ENCODE measurements around the gene XXYLT1. TPM values are rescaled to one million over a fixed set of nuclear protein-coding genes. Genes with fewer than 3 reads are reported as not detected.

Gene XXYLT1
- total and polyA plus RNA-seq, 10 donors = 2.7 to 22.3 (median 9.5) TPM

GRCh38 chr3:195154793-195155535 lies 116.0 kb downstream of the XXYLT1 start:
- Histone ChIP-seq H3K27me3 (replicated peaks in 1 of 7) (no peaks in the 10 kb centered on the region), H3K27ac (peak overlapping the region; percentile 3 to 82 (median 75)), H3K4me3 (no peak overlapping the region), H3K9me3 (no peaks in the 10 kb centered on the region), H3K4me1 (peaks cover 32 to 96% (median 81%) of the 10 kb centered on the region in 6 donors), H3K36me3 (no peaks in the 10 kb centered on the region)
- TF ChIP-seq POLR2A (IDR thresholded peaks at IDR 0.05) (no peak), POLR2AphosphoS5 (IDR thresholded peaks at IDR 0.05) (peak; percentile 53 to 80 (median 78))
- 18 to 30% (median 24%) methylated on average over 16 of the region's 16 CpGs for WGBS, 5 donors
- DNase-seq = peak; percentile 88
- intact Hi-C loops (cut with DNase I; ENCODE audit: low total_unique reads) = no loop called here

GRCh38 chr3:195154111-195154791 lies 116.7 kb downstream of the XXYLT1 start:
- DNase-seq = no peak
- peak overlapping the region; percentile 3 to 82 (median 75) for H3K27ac ChIP-seq
- peaks cover 35 to 96% (median 81%) of the 10 kb centered on the region in 6 donors for H3K4me1 ChIP-seq
- intact Hi-C loops (cut with DNase I; ENCODE audit: low total_unique reads) = no loop called here
- WGBS, 5 donors = 39 to 51% (median 45%) methylated on average over 16 of the region's 16 CpGs
- H3K27me3 ChIP-seq (replicated peaks in 1 of 7) = no peaks in the 10 kb centered on the region
- H3K9me3 ChIP-seq = no peaks in the 10 kb centered on the region
- no peak overlapping the region for H3K4me3 ChIP-seq
- TF ChIP-seq CTCF (IDR thresholded peaks at IDR 0.05 in 8 of 11, conservative IDR thresholded peaks at IDR 0.05 in 3 of 11) (no peak), POLR2AphosphoS5 (IDR thresholded peaks at IDR 0.05) (peak in 1 of 3 donors; percentile 29), POLR2A (IDR thresholded peaks at IDR 0.05) (no peak)
- H3K36me3 ChIP-seq = no peaks in the 10 kb centered on the region

- no peak for DNase-seq
- Histone ChIP-seq H3K36me3 (no peaks in the 10 kb centered on the region), H3K4me3 (no peak overlapping the region), H3K4me1 (peaks cover 40 to 98% (median 85%) of the 10 kb centered on the region in 6 donors), H3K27me3 (replicated peaks in 1 of 7) (no peaks in the 10 kb centered on the region), H3K9me3 (no peaks in the 10 kb centered on the region), H3K27ac (peak overlapping the region in 7 of 8 donors; percentile 33 to 82 (median 76))
- intact Hi-C loops (cut with DNase I; ENCODE audit: low total_unique reads) = no loop called here
- no peak for TF ChIP-seq POLR2AphosphoS5 (IDR thresholded peaks at IDR 0.05)
- TF ChIP-seq CTCF (IDR thresholded peaks at IDR 0.05 in 8 of 11, conservative IDR thresholded peaks at IDR 0.05 in 3 of 11) = no peak
- no peak for TF ChIP-seq POLR2A (IDR thresholded peaks at IDR 0.05)
- 89 to 96% (median 91%) methylated on average over 7 to 8 of the region's 8 CpGs for WGBS, 5 donors
Measured at GRCh38 chr3:195153653-195154052, 117.3 kb downstream of the XXYLT1 start.

GRCh38 chr3:195153130-195153529 lies 117.8 kb downstream of the XXYLT1 start:
- no peak for TF ChIP-seq POLR2A (IDR thresholded peaks at IDR 0.05)
- TF ChIP-seq CTCF (IDR thresholded peaks at IDR 0.05 in 8 of 11, conservative IDR thresholded peaks at IDR 0.05 in 3 of 11) = no peak
- TF ChIP-seq POLR2AphosphoS5 (IDR thresholded peaks at IDR 0.05) = no peak
- peak overlapping the region in 6 of 8 donors; percentile 33 to 82 (median 76) for H3K27ac ChIP-seq
- DNase-seq = no peak
- no peak overlapping the region for H3K4me3 ChIP-seq
- H3K9me3 ChIP-seq = no peaks in the 10 kb centered on the region
- intact Hi-C loops (cut with DNase I; ENCODE audit: low total_unique reads) = no loop called here
- no peaks in the 10 kb centered on the region for H3K36me3 ChIP-seq
- H3K27me3 ChIP-seq (replicated peaks in 1 of 7) = no peaks in the 10 kb centered on the region
- peaks cover 45 to 98% (median 86%) of the 10 kb centered on the region in 6 donors for H3K4me1 ChIP-seq
- WGBS, 5 donors = 66 to 77% (median 71%) methylated on average over 7 of the region's 7 CpGs

All from spleen (tissue), 11 donors.